ENCODE measurements around the gene HNRNPF.

- TF ChIP-seq POLR2A (IDR thresholded peaks at IDR 0.05; ENCODE audit: low read depth, low read length) (no peak), MAFK (IDR thresholded peaks at IDR 0.05; ENCODE audit: low read depth, low read length) (no peak), BHLHE40 (IDR thresholded peaks at IDR 0.05; ENCODE audit: low read depth, low read length) (no peak), CTCF (conservative IDR thresholded peaks at IDR 0.05; ENCODE audit: low read depth, low read length) (no peak)
Measured at GRCh38 chr10:43350686-43351085, 58.3 kb downstream of the HNRNPF start.
